ENCODE results near the gene BICDL2.
A peak's percentile ranks its signal among the peaks of the same experiment; 100 is the strongest.

Gene BICDL2

GRCh38 chr16:3035289-3035971, 1.3 kb downstream of the BICDL2 start:
- H3K9me3 ChIP-seq (ENCODE audit: control insufficient read depth, low read length) = no peaks in the 10 kb centered on the region
- H3K4me1 ChIP-seq (ENCODE audit: control insufficient read depth, insufficient read depth, low read length) = no peaks in the 10 kb centered on the region
- H3K4me3 ChIP-seq (ENCODE audit: insufficient read depth, low read depth, low read length) = no peak overlapping the region
- 64 to 65% methylated on average over 19 of the region's 19 CpGs for WGBS, 2 experiments
- H3K27ac ChIP-seq (ENCODE audit: insufficient read depth, low read depth, low read length, poor library complexity, severe bottlenecking) = no peak overlapping the region
- no peaks in the 10 kb centered on the region for H3K36me3 ChIP-seq (ENCODE audit: control insufficient read depth, insufficient read depth, low read length)
- H3K27me3 ChIP-seq (ENCODE audit: control insufficient read depth, insufficient read depth, low read length, poor library complexity, severe bottlenecking) = peaks cover 80% of the 10 kb centered on the region

- H3K27me3 ChIP-seq (ENCODE audit: control insufficient read depth, insufficient read depth, low read length, poor library complexity, severe bottlenecking) = peaks cover 80% of the 10 kb centered on the region
- 74 to 75% methylated on average over 7 of the region's 7 CpGs for WGBS, 2 experiments
Measured at GRCh38 chr16:3032624-3033023, 4.1 kb downstream of the BICDL2 start.

GRCh38 chr16:3030222-3031212, 6.2 kb downstream of the BICDL2 start:
- Histone ChIP-seq H3K4me3 (ENCODE audit: insufficient read depth, low read depth, low read length) (no peak overlapping the region), H3K9me3 (ENCODE audit: control insufficient read depth, low read length) (no peaks in the 10 kb centered on the region), H3K27ac (ENCODE audit: insufficient read depth, low read depth, low read length, poor library complexity, severe bottlenecking) (no peak overlapping the region), H3K4me1 (ENCODE audit: control insufficient read depth, insufficient read depth, low read length) (no peaks in the 10 kb centered on the region), H3K27me3 (ENCODE audit: control insufficient read depth, insufficient read depth, low read length, poor library complexity, severe bottlenecking) (peaks cover 59% of the 10 kb centered on the region), H3K36me3 (ENCODE audit: control insufficient read depth, insufficient read depth, low read length) (peaks cover 14% of the 10 kb centered on the region)
- 85 to 87% methylated on average over 33 of the region's 33 CpGs for WGBS, 2 experiments

More at GRCh38 chr16:3032624-3033023, 4.1 kb downstream of the BICDL2 start:
- Histone ChIP-seq H3K9me3 (ENCODE audit: control insufficient read depth, low read length) (no peaks in the 10 kb centered on the region), H3K4me1 (ENCODE audit: control insufficient read depth, insufficient read depth, low read length) (no peaks in the 10 kb centered on the region), H3K36me3 (ENCODE audit: control insufficient read depth, insufficient read depth, low read length) (no peaks in the 10 kb centered on the region), H3K27ac (ENCODE audit: insufficient read depth, low read depth, low read length, poor library complexity, severe bottlenecking) (no peak overlapping the region), H3K4me3 (ENCODE audit: insufficient read depth, low read depth, low read length) (no peak overlapping the region)

GRCh38 chr16:3029491-3030221, 7.1 kb downstream of the BICDL2 start:
- Histone ChIP-seq H3K27me3 (ENCODE audit: control insufficient read depth, insufficient read depth, low read length, poor library complexity, severe bottlenecking) (peaks cover 51% of the 10 kb centered on the region), H3K4me3 (ENCODE audit: insufficient read depth, low read depth, low read length) (no peak overlapping the region), H3K27ac (ENCODE audit: insufficient read depth, low read depth, low read length, poor library complexity, severe bottlenecking) (no peak overlapping the region), H3K36me3 (ENCODE audit: control insufficient read depth, insufficient read depth, low read length) (peaks cover 17% of the 10 kb centered on the region), H3K9me3 (ENCODE audit: control insufficient read depth, low read length) (no peaks in the 10 kb centered on the region), H3K4me1 (ENCODE audit: control insufficient read depth, insufficient read depth, low read length) (no peaks in the 10 kb centered on the region)
- WGBS, 2 experiments = 78 to 79% methylated on average over 59 of the region's 59 CpGs

- peaks cover 43% of the 10 kb centered on the region for H3K27me3 ChIP-seq (ENCODE audit: control insufficient read depth, insufficient read depth, low read length, poor library complexity, severe bottlenecking)
- H3K4me1 ChIP-seq (ENCODE audit: control insufficient read depth, insufficient read depth, low read length) = no peaks in the 10 kb centered on the region
- H3K9me3 ChIP-seq (ENCODE audit: control insufficient read depth, low read length) = no peaks in the 10 kb centered on the region
- H3K36me3 ChIP-seq (ENCODE audit: control insufficient read depth, insufficient read depth, low read length) = peaks cover 17% of the 10 kb centered on the region
- WGBS, 2 experiments = 64 to 68% methylated on average over 15 of the region's 15 CpGs
- no peak overlapping the region for H3K4me3 ChIP-seq (ENCODE audit: insufficient read depth, low read depth, low read length)
- no peak overlapping the region for H3K27ac ChIP-seq (ENCODE audit: insufficient read depth, low read depth, low read length, poor library complexity, severe bottlenecking)
Measured at GRCh38 chr16:3028716-3029319, 7.9 kb downstream of the BICDL2 start.

GRCh38 chr16:3027983-3028715, 8.6 kb downstream of the BICDL2 start:
- Histone ChIP-seq H3K9me3 (ENCODE audit: control insufficient read depth, low read length) (no peaks in the 10 kb centered on the region), H3K27ac (ENCODE audit: insufficient read depth, low read depth, low read length, poor library complexity, severe bottlenecking) (peak overlapping the region; percentile 26), H3K27me3 (ENCODE audit: control insufficient read depth, insufficient read depth, low read length, poor library complexity, severe bottlenecking) (peaks cover 39% of the 10 kb centered on the region), H3K4me1 (ENCODE audit: control insufficient read depth, insufficient read depth, low read length) (peaks cover 4% of the 10 kb centered on the region), H3K4me3 (ENCODE audit: insufficient read depth, low read depth, low read length) (peak overlapping the region; percentile 20), H3K36me3 (ENCODE audit: control insufficient read depth, insufficient read depth, low read length) (peaks cover 17% of the 10 kb centered on the region)
- 6% methylated on average over 58 of the region's 58 CpGs for WGBS, 2 experiments

- H3K4me3 ChIP-seq (ENCODE audit: insufficient read depth, low read depth, low read length) = no peak overlapping the region
- H3K36me3 ChIP-seq (ENCODE audit: control insufficient read depth, insufficient read depth, low read length) = peaks cover 17% of the 10 kb centered on the region
- H3K4me1 ChIP-seq (ENCODE audit: control insufficient read depth, insufficient read depth, low read length) = peaks cover 11% of the 10 kb centered on the region
- WGBS, 2 experiments = 87 to 96% methylated on average over 8 of the region's 8 CpGs
- H3K27ac ChIP-seq (ENCODE audit: insufficient read depth, low read depth, low read length, poor library complexity, severe bottlenecking) = no peak overlapping the region
- H3K27me3 ChIP-seq (ENCODE audit: control insufficient read depth, insufficient read depth, low read length, poor library complexity, severe bottlenecking) = peaks cover 35% of the 10 kb centered on the region
- H3K9me3 ChIP-seq (ENCODE audit: control insufficient read depth, low read length) = no peaks in the 10 kb centered on the region
Measured at GRCh38 chr16:3027489-3027795, 9.3 kb downstream of the BICDL2 start.

- WGBS, 2 experiments = 95 to 97% methylated on average over 24 of the region's 24 CpGs
- Histone ChIP-seq H3K36me3 (ENCODE audit: control insufficient read depth, insufficient read depth, low read length) (peaks cover 17% of the 10 kb centered on the region), H3K4me1 (ENCODE audit: control insufficient read depth, insufficient read depth, low read length) (peaks cover 17% of the 10 kb centered on the region), H3K27me3 (ENCODE audit: control insufficient read depth, insufficient read depth, low read length, poor library complexity, severe bottlenecking) (peaks cover 29% of the 10 kb centered on the region), H3K4me3 (ENCODE audit: insufficient read depth, low read depth, low read length) (no peak overlapping the region), H3K27ac (ENCODE audit: insufficient read depth, low read depth, low read length, poor library complexity, severe bottlenecking) (no peak overlapping the region), H3K9me3 (ENCODE audit: control insufficient read depth, low read length) (no peaks in the 10 kb centered on the region)
Measured at GRCh38 chr16:3026609-3027488, 9.9 kb downstream of the BICDL2 start.

GRCh38 chr16:3026003-3026378, 10.8 kb downstream of the BICDL2 start:
- Histone ChIP-seq H3K4me3 (ENCODE audit: insufficient read depth, low read depth, low read length) (no peak overlapping the region), H3K9me3 (ENCODE audit: control insufficient read depth, low read length) (no peaks in the 10 kb centered on the region), H3K27ac (ENCODE audit: insufficient read depth, low read depth, low read length, poor library complexity, severe bottlenecking) (no peak overlapping the region), H3K27me3 (ENCODE audit: control insufficient read depth, insufficient read depth, low read length, poor library complexity, severe bottlenecking) (peaks cover 27% of the 10 kb centered on the region), H3K36me3 (ENCODE audit: control insufficient read depth, insufficient read depth, low read length) (peaks cover 17% of the 10 kb centered on the region), H3K4me1 (ENCODE audit: control insufficient read depth, insufficient read depth, low read length) (peaks cover 23% of the 10 kb centered on the region)
- WGBS, 2 experiments = 95 to 96% methylated on average over 8 of the region's 8 CpGs
